ENCODE measurements around the gene TCP11L2. TPM values are rescaled to one million over a fixed set of nuclear protein-coding genes. Genes with fewer than 3 reads are reported as not detected.

The TCP11L2 gene
- total and polyA plus RNA-seq, 4 donors, result 16.9 to 109 (median 31.9) TPM

- no peaks in the 10 kb centered on the region for H3K9me3 ChIP-seq (ENCODE audit: control insufficient read depth, insufficient read depth, low read length)
- WGBS (ENCODE audit: insufficient coverage), result 66% methylated on average over 5 of the region's 5 CpGs
- no peak overlapping the region for H3K27ac ChIP-seq (ENCODE audit: low read depth, low read length)
- peaks cover 12% of the 10 kb centered on the region for H3K4me1 ChIP-seq (ENCODE audit: control insufficient read depth, insufficient read depth, low read length)
- no peaks in the 10 kb centered on the region for H3K36me3 ChIP-seq (ENCODE audit: control insufficient read depth, insufficient read depth, low read length)
- no peaks in the 10 kb centered on the region for H3K27me3 ChIP-seq (ENCODE audit: control insufficient read depth, insufficient read depth, low read length)
- no peak overlapping the region for H3K4me3 ChIP-seq (ENCODE audit: low read depth, low read length)
- DNase-seq (ENCODE audit: low read depth in 4 of 6, low spot score in 6 of 6), result peak in 2 of 6 donors; percentile 42 to 44
Observed at GRCh38 chr12:106345746-106346145, 43.2 kb downstream of the TCP11L2 start.

- WGBS (ENCODE audit: insufficient coverage), result no CpG with 5 or more reads among the region's 4 CpGs
- Histone ChIP-seq H3K9me3 (ENCODE audit: control insufficient read depth, insufficient read depth, low read length) (no peaks in the 10 kb centered on the region), H3K36me3 (ENCODE audit: control insufficient read depth, insufficient read depth, low read length) (no peaks in the 10 kb centered on the region), H3K27ac (ENCODE audit: low read depth, low read length) (no peak overlapping the region), H3K4me3 (ENCODE audit: low read depth, low read length) (no peak overlapping the region), H3K27me3 (ENCODE audit: control insufficient read depth, insufficient read depth, low read length) (no peaks in the 10 kb centered on the region), H3K4me1 (ENCODE audit: control insufficient read depth, insufficient read depth, low read length) (peaks cover 4% of the 10 kb centered on the region)
- DNase-seq (ENCODE audit: low read depth in 4 of 6, low spot score in 6 of 6), result no peak
Observed at GRCh38 chr12:106348411-106348810, 45.9 kb downstream of the TCP11L2 start.

- no peaks in the 10 kb centered on the region for H3K36me3 ChIP-seq (ENCODE audit: control insufficient read depth, insufficient read depth, low read length)
- 85% methylated on average over 2 of the region's 6 CpGs for WGBS (ENCODE audit: insufficient coverage)
- DNase-seq (ENCODE audit: low read depth in 4 of 6, low spot score in 6 of 6), result no peak
Observed at GRCh38 chr12:106353175-106353574, 50.6 kb downstream of the TCP11L2 start.

GRCh38 chr12:106357549-106358395 lies 55.2 kb downstream of the TCP11L2 start, which contains the start of gene POLR3B:
TSS of gene POLR3B (plus strand) at chr12:106357748. CDS start at chr12:106357880, 132 bp downstream.
- Histone ChIP-seq H3K27ac (ENCODE audit: low read depth, low read length) (peak within 1 kb of the TSS; percentile 99), H3K9me3 (ENCODE audit: control insufficient read depth, insufficient read depth, low read length) (no peaks in the 10 kb centered on the region), H3K36me3 (ENCODE audit: control insufficient read depth, insufficient read depth, low read length) (no peaks in the 10 kb centered on the region), H3K27me3 (ENCODE audit: control insufficient read depth, insufficient read depth, low read length) (no peaks in the 10 kb centered on the region), H3K4me3 (ENCODE audit: low read depth, low read length) (peak within 1 kb of the TSS; percentile 97), H3K4me1 (ENCODE audit: control insufficient read depth, insufficient read depth, low read length) (peaks cover 8% of the 10 kb centered on the region)
- DNase-seq (ENCODE audit: low read depth in 4 of 6, low spot score in 6 of 6), result peak; percentile 93 to 99 (median 96)
- 0% methylated on average over 61 of the region's 63 CpGs for WGBS (ENCODE audit: insufficient coverage)

More at GRCh38 chr12:106353175-106353574, 50.6 kb downstream of the TCP11L2 start:
- Histone ChIP-seq H3K9me3 (ENCODE audit: control insufficient read depth, insufficient read depth, low read length) (no peaks in the 10 kb centered on the region), H3K27ac (ENCODE audit: low read depth, low read length) (no peak overlapping the region), H3K4me3 (ENCODE audit: low read depth, low read length) (no peak overlapping the region), H3K27me3 (ENCODE audit: control insufficient read depth, insufficient read depth, low read length) (no peaks in the 10 kb centered on the region), H3K4me1 (ENCODE audit: control insufficient read depth, insufficient read depth, low read length) (no peaks in the 10 kb centered on the region)

- Histone ChIP-seq H3K4me1 (ENCODE audit: control insufficient read depth, insufficient read depth, low read length) (peaks cover 8% of the 10 kb centered on the region), H3K36me3 (ENCODE audit: control insufficient read depth, insufficient read depth, low read length) (no peaks in the 10 kb centered on the region), H3K27me3 (ENCODE audit: control insufficient read depth, insufficient read depth, low read length) (no peaks in the 10 kb centered on the region), H3K9me3 (ENCODE audit: control insufficient read depth, insufficient read depth, low read length) (no peaks in the 10 kb centered on the region), H3K4me3 (ENCODE audit: low read depth, low read length) (peak overlapping the region; percentile 97), H3K27ac (ENCODE audit: low read depth, low read length) (peak overlapping the region; percentile 99)
- DNase-seq (ENCODE audit: low read depth in 4 of 6, low spot score in 6 of 6), result no peak
- WGBS (ENCODE audit: insufficient coverage), result 46% methylated on average over 9 of the region's 17 CpGs
Observed at GRCh38 chr12:106358396-106359241, 56.1 kb downstream of the TCP11L2 start.

- H3K9me3 ChIP-seq (ENCODE audit: control insufficient read depth, insufficient read depth, low read length), result no peaks in the 10 kb centered on the region
- DNase-seq (ENCODE audit: low read depth in 4 of 6, low spot score in 6 of 6), result no peak
- 91% methylated on average over 6 of the region's 7 CpGs for WGBS (ENCODE audit: insufficient coverage)
- H3K27me3 ChIP-seq (ENCODE audit: control insufficient read depth, insufficient read depth, low read length), result no peaks in the 10 kb centered on the region
- no peak overlapping the region for H3K4me3 ChIP-seq (ENCODE audit: low read depth, low read length)
- H3K36me3 ChIP-seq (ENCODE audit: control insufficient read depth, insufficient read depth, low read length), result peaks cover 2% of the 10 kb centered on the region
- H3K27ac ChIP-seq (ENCODE audit: low read depth, low read length), result no peak overlapping the region
- H3K4me1 ChIP-seq (ENCODE audit: control insufficient read depth, insufficient read depth, low read length), result peaks cover 8% of the 10 kb centered on the region
Observed at GRCh38 chr12:106359646-106360399, 57.3 kb downstream of the TCP11L2 start.

- H3K4me3 ChIP-seq (ENCODE audit: low read depth, low read length), result no peak overlapping the region
- 98% methylated on average over 3 of the region's 5 CpGs for WGBS (ENCODE audit: insufficient coverage)
- H3K27ac ChIP-seq (ENCODE audit: low read depth, low read length), result no peak overlapping the region
- DNase-seq (ENCODE audit: low read depth in 4 of 6, low spot score in 6 of 6), result no peak
- peaks cover 4% of the 10 kb centered on the region for H3K36me3 ChIP-seq (ENCODE audit: control insufficient read depth, insufficient read depth, low read length)
- H3K9me3 ChIP-seq (ENCODE audit: control insufficient read depth, insufficient read depth, low read length), result no peaks in the 10 kb centered on the region
- H3K4me1 ChIP-seq (ENCODE audit: control insufficient read depth, insufficient read depth, low read length), result peaks cover 8% of the 10 kb centered on the region
- no peaks in the 10 kb centered on the region for H3K27me3 ChIP-seq (ENCODE audit: control insufficient read depth, insufficient read depth, low read length)
Observed at GRCh38 chr12:106360400-106360994, 58.0 kb downstream of the TCP11L2 start.

GRCh38 chr12:106362971-106363370 lies 60.4 kb downstream of the TCP11L2 start:
- Histone ChIP-seq H3K4me1 (ENCODE audit: control insufficient read depth, insufficient read depth, low read length) (peaks cover 8% of the 10 kb centered on the region), H3K9me3 (ENCODE audit: control insufficient read depth, insufficient read depth, low read length) (no peaks in the 10 kb centered on the region), H3K4me3 (ENCODE audit: low read depth, low read length) (no peak overlapping the region), H3K27me3 (ENCODE audit: control insufficient read depth, insufficient read depth, low read length) (no peaks in the 10 kb centered on the region), H3K27ac (ENCODE audit: low read depth, low read length) (no peak overlapping the region), H3K36me3 (ENCODE audit: control insufficient read depth, insufficient read depth, low read length) (peaks cover 4% of the 10 kb centered on the region)
- WGBS (ENCODE audit: insufficient coverage), result 97% methylated on average over 3 of the region's 4 CpGs
- no peak for DNase-seq (ENCODE audit: low read depth in 4 of 6, low spot score in 6 of 6)

GRCh38 chr12:106364261-106364660 lies 61.7 kb downstream of the TCP11L2 start:
- Histone ChIP-seq H3K36me3 (ENCODE audit: control insufficient read depth, insufficient read depth, low read length) (peaks cover 4% of the 10 kb centered on the region), H3K27me3 (ENCODE audit: control insufficient read depth, insufficient read depth, low read length) (no peaks in the 10 kb centered on the region), H3K4me1 (ENCODE audit: control insufficient read depth, insufficient read depth, low read length) (peaks cover 2% of the 10 kb centered on the region), H3K9me3 (ENCODE audit: control insufficient read depth, insufficient read depth, low read length) (no peaks in the 10 kb centered on the region), H3K27ac (ENCODE audit: low read depth, low read length) (no peak overlapping the region), H3K4me3 (ENCODE audit: low read depth, low read length) (no peak overlapping the region)
- DNase-seq (ENCODE audit: low read depth in 4 of 6, low spot score in 6 of 6), result no peak
- WGBS (ENCODE audit: insufficient coverage), result 100% methylated on average over 2 of the region's 4 CpGs
